Peyer's patch (tissue), 4 donors: ENCODE measurements around the gene KLHL25. TPM values are rescaled to one million over a fixed set of nuclear protein-coding genes. Genes with fewer than 3 reads are reported as not detected.

Experiments
- DNase-seq, 3 donors: peaks; one replicate each; pipeline ENCODE4 v3.0.0-alpha.2; 2017 to 2019
- H3K27ac ChIP-seq, 4 donors: fragments of 200-600 bp; sonication (generic); one replicate each; pipeline ENCODE4 v1.5.1; 2016 to 2019
- H3K27me3 ChIP-seq, 2 donors: fragments of 200-600 bp; sonication (generic); one replicate each; pipeline ENCODE4 v1.5.1; 2019
- H3K36me3 ChIP-seq, 3 donors: fragments of 200-600 bp; sonication (generic); one replicate each; pipeline ENCODE4 v1.5.1; 2016 to 2019
- H3K4me1 ChIP-seq, 4 donors: fragments of 200-600 bp; sonication (generic); one replicate each; pipeline ENCODE4 v1.5.1; 2016 to 2019
- H3K4me3 ChIP-seq, 4 donors: fragments of 200-600 bp; sonication (generic); 1 replicate in 3 of 4; 2 replicates in 1 of 4; pipeline ENCODE4 v1.5.1; 2016 to 2019; ENCODE audit warnings: mild to moderate bottlenecking in 1 of 4
- H3K9me3 ChIP-seq, 4 donors: fragments of 200-600 bp; sonication (generic); one replicate each; pipeline ENCODE4 v1.5.1; 2016 to 2019; ENCODE audit warnings: mild to moderate bottlenecking in 1 of 4
- CTCF ChIP-seq, 6 experiments: fragments of 450-650 bp in 4 of 6; fragments of 200-600 bp in 2 of 6; sonication (generic) in 1 of 6; IDR thresholded peaks; one replicate each; pipeline ENCODE4 v1.5.1; 2017 to 2019; ENCODE audit warnings: antibody characterized with exemption in 6 of 6, mild to moderate bottlenecking in 3 of 6, moderate library complexity in 1 of 6
- POLR2A ChIP-seq, 2 donors: fragments of 450-650 bp; IDR thresholded peaks; one replicate each; pipeline ENCODE4 v1.5.1; 2017; ENCODE audit warnings: antibody characterized with exemption in 2 of 2, mild to moderate bottlenecking in 2 of 2, moderate library complexity in 2 of 2
- total RNA-seq, 4 donors: library from RNA; depleted of rRNA; stranded (reverse); fragments of >200 nt; gene quantifications; one replicate each; pipeline ENCODE4 v1.1.0, GENCODE V29; 2016

The KLHL25 gene
- total RNA-seq, 4 donors from 2014 or later = 9.9 to 23.6 (median 17.2) TPM

GRCh38 chr15:85745525-85746150, 49.1 kb downstream of the KLHL25 start:
- Histone ChIP-seq H3K27me3 (no peaks in the 10 kb centered on the region), H3K4me3 (no peak overlapping the region), H3K36me3 (peaks cover 0 to 81% (median 0%) of the 10 kb centered on the region in 3 donors), H3K4me1 (peaks cover 0 to 3% (median 0%) of the 10 kb centered on the region in 4 donors), H3K9me3 (no peaks in the 10 kb centered on the region), H3K27ac (no peak overlapping the region)
- no peak for TF ChIP-seq CTCF (IDR thresholded peaks at IDR 0.05)
- TF ChIP-seq POLR2A (IDR thresholded peaks at IDR 0.05) = no peak
- no peak for DNase-seq

- H3K9me3 ChIP-seq = no peaks in the 10 kb centered on the region
- no peak for TF ChIP-seq POLR2A (IDR thresholded peaks at IDR 0.05)
- TF ChIP-seq CTCF (IDR thresholded peaks at IDR 0.05) = no peak
- H3K27me3 ChIP-seq = no peaks in the 10 kb centered on the region
- H3K4me1 ChIP-seq = no peaks in the 10 kb centered on the region
- no peak for DNase-seq
- peaks cover 0 to 88% (median 0%) of the 10 kb centered on the region in 3 donors for H3K36me3 ChIP-seq
- no peak overlapping the region for H3K4me3 ChIP-seq
- no peak overlapping the region for H3K27ac ChIP-seq
Observed at GRCh38 chr15:85745023-85745422, 49.7 kb downstream of the KLHL25 start.

- Histone ChIP-seq H3K27me3 (no peaks in the 10 kb centered on the region), H3K27ac (no peak overlapping the region), H3K36me3 (peaks cover 0 to 92% (median 0%) of the 10 kb centered on the region in 3 donors), H3K4me1 (no peaks in the 10 kb centered on the region), H3K4me3 (no peak overlapping the region), H3K9me3 (no peaks in the 10 kb centered on the region)
- TF ChIP-seq POLR2A (IDR thresholded peaks at IDR 0.05) (no peak), CTCF (IDR thresholded peaks at IDR 0.05) (no peak)
- DNase-seq = no peak
Observed at GRCh38 chr15:85744579-85744978, 50.1 kb downstream of the KLHL25 start.

- H3K4me3 ChIP-seq = no peak overlapping the region
- peaks cover 0 to 97% (median 0%) of the 10 kb centered on the region in 3 donors for H3K36me3 ChIP-seq
- H3K27me3 ChIP-seq = no peaks in the 10 kb centered on the region
- H3K9me3 ChIP-seq = no peaks in the 10 kb centered on the region
- no peak for DNase-seq
- no peaks in the 10 kb centered on the region for H3K4me1 ChIP-seq
- no peak overlapping the region for H3K27ac ChIP-seq
- TF ChIP-seq CTCF (IDR thresholded peaks at IDR 0.05) = no peak
- no peak for TF ChIP-seq POLR2A (IDR thresholded peaks at IDR 0.05)
Observed at GRCh38 chr15:85743392-85744055, 51.2 kb downstream of the KLHL25 start.

GRCh38 chr15:85742186-85742821, 52.4 kb downstream of the KLHL25 start:
- Histone ChIP-seq H3K36me3 (peaks cover 0 to 97% (median 0%) of the 10 kb centered on the region in 3 donors), H3K27me3 (no peaks in the 10 kb centered on the region), H3K4me1 (no peaks in the 10 kb centered on the region), H3K4me3 (no peak overlapping the region), H3K9me3 (no peaks in the 10 kb centered on the region), H3K27ac (no peak overlapping the region)
- no peak for DNase-seq
- TF ChIP-seq POLR2A (IDR thresholded peaks at IDR 0.05) = no peak
- TF ChIP-seq CTCF (IDR thresholded peaks at IDR 0.05) = no peak
